Measurements from ENCODE around the gene TRPM1.
A peak's percentile ranks its signal among the peaks of the same experiment; 100 is the strongest.

Gene TRPM1

DNA sequence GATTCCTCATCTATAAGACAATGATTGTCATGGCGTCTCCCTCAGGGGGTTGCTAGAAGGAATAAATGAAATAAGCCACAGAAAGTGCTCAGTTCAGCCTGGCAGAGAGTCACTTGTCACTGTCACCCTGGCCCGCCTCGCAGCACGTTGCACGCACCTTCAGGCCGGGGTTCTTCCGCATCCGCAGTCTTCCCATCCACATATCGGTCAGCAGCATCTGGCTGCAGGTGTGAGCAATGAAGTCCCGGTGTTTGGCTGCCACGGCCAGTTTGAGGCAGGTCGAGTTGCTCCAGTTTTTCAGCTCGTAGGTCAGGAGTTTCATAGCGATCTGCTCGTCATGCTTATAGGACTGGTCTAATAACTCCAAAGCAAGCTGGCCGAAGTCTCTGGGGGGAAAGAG is 61.6 kb downstream of the TRPM1 start:
- DNase-seq (ENCODE audit: low spot score) = no peak
- TF ChIP-seq, protein P1, sequence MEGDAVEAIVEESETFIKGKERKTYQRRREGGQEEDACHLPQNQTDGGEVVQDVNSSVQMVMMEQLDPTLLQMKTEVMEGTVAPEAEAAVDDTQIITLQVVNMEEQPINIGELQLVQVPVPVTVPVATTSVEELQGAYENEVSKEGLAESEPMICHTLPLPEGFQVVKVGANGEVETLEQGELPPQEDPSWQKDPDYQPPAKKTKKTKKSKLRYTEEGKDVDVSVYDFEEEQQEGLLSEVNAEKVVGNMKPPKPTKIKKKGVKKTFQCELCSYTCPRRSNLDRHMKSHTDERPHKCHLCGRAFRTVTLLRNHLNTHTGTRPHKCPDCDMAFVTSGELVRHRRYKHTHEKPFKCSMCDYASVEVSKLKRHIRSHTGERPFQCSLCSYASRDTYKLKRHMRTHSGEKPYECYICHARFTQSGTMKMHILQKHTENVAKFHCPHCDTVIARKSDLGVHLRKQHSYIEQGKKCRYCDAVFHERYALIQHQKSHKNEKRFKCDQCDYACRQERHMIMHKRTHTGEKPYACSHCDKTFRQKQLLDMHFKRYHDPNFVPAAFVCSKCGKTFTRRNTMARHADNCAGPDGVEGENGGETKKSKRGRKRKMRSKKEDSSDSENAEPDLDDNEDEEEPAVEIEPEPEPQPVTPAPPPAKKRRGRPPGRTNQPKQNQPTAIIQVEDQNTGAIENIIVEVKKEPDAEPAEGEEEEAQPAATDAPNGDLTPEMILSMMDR (IDR thresholded peaks at IDR 0.05; ENCODE audit: extremely low read depth, missing control alignments) = no peak

GRCh38 chr15:31037731-31038477 is 63.6 kb downstream of the TRPM1 start:
- DNase-seq (ENCODE audit: low spot score) = no peak
- TF ChIP-seq, protein P1 (IDR thresholded peaks at IDR 0.05; ENCODE audit: extremely low read depth, missing control alignments) = no peak

- TF ChIP-seq, protein P1 (IDR thresholded peaks at IDR 0.05; ENCODE audit: extremely low read depth, missing control alignments) = no peak
- DNase-seq (ENCODE audit: low spot score) = no peak
These were observed 64.7 kb downstream of the TRPM1 start for GRCh38 chr15:31036783-31037182.

GRCh38 chr15:31035610-31036009 is 65.9 kb downstream of the TRPM1 start:
- TF ChIP-seq, protein P1 (IDR thresholded peaks at IDR 0.05; ENCODE audit: extremely low read depth, missing control alignments) = no peak

DNA sequence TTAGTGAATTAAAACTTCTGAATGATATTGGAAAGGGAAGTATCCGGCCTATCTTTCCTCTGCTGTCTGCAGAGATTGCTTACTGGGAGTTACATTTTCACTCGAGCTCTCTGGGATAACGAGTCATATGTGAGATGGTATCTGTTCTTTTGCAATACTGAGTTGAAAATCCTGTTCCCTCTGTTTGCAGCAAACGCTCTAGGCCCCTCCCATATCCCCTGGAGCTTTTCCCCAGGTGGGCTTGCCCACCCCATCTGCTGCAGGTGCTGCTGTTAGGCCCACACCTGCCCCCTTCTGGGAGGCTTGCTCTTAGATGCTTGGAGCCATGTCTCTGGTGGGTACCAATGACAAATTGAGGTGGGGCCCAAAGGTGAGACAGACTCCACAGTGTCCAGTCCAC is 67.4 kb downstream of the TRPM1 start:
- TF ChIP-seq, protein P1 (IDR thresholded peaks at IDR 0.05; ENCODE audit: extremely low read depth, missing control alignments) = no peak
- DNase-seq (ENCODE audit: low spot score) = no peak

More at GRCh38 chr15:31035610-31036009, 65.9 kb downstream of the TRPM1 start:
- DNase-seq (ENCODE audit: low spot score) = no peak

DNA sequence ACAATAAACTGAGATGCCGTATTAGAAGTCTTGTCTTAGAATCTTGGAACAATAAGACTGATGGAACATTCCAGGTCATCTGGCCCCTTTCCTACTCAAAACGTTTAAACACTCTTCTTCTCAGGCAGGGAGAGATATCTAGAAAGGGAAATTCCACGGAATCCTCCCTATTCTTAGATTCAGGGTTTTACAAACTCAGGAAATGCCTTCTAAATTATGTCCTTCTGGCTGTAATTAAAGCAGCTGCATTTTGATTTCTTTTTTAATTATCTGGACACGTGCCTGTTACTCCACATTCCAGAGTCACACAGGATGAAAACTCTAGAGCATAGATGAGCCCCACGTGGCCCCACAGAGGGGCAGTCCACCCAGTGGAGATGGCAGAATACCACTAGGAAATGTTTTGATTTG is 68.6 kb downstream of the TRPM1 start:
- DNase-seq (ENCODE audit: low spot score) = no peak
- TF ChIP-seq, protein P1 (IDR thresholded peaks at IDR 0.05; ENCODE audit: extremely low read depth, missing control alignments) = no peak

DNA sequence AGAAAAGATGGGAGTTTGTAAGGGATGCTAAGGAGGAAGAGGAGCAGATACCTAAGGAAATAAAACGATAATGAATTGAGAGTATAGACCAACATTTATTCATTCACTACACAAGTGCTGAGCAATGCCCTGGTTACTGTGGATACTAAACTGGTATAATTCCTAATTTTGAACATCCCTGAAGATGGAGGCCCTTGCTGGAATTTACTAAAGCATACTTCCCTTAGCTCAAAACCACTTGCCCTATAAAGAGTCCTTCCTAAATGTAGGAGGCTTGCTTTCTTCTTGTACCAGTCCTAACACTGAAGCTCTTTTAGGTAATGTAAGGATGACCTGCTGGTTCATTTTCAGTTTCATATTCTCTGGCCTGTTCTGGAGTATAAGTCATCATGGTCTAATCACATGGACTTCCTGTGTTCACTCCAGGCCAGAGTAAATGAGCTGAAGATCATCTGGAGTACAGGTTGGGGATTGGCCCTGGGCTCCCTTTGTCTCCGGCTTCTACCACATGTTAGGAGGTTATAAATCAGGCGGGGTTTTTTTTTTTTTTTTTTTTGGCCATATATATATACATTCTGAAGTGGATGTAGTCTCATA is 70.0 kb downstream of the TRPM1 start:
- peak; percentile 64 for DNase-seq (ENCODE audit: low spot score)
- TF ChIP-seq, protein P1 (IDR thresholded peaks at IDR 0.05; ENCODE audit: extremely low read depth, missing control alignments) = no peak

Measured in GM20000 (cell line).